HL-60 (cell line): ENCODE data around the gene OR8K1.

Source experiments
- DNase-seq, 2 experiments: peaks; one replicate each; pipeline ENCODE4 v3.0.0-alpha.2; 2010 to 2020; ENCODE audit warnings: low read depth in 1 of 2, low spot score in 1 of 2
- H3K27ac ChIP-seq: fragments of 250-450 bp; sonication (Bioruptor Pico); replicated peaks from 2 replicates; pipeline ENCODE4 v1.5.1; 2020; ENCODE audit warnings: mild to moderate bottlenecking, moderate library complexity
- H3K27me3 ChIP-seq: fragments of 250-450 bp; sonication (Bioruptor Pico); 2 replicates; pipeline ENCODE4 v1.5.1; 2021; ENCODE audit warnings: mild to moderate bottlenecking, moderate library complexity; ENCODE audit not compliant: insufficient read depth, poor library complexity, severe bottlenecking
- H3K4me3 ChIP-seq: replicated peaks from 2 replicates; pipeline ENCODE4 v1.5.1; 2011; ENCODE audit warnings: mild to moderate bottlenecking, control low read depth, low read length; ENCODE audit not compliant: insufficient read depth
- GABPA ChIP-seq: IDR thresholded peaks from 2 replicates; pipeline ENCODE4 v1.6.1; 2012; ENCODE audit warnings: low read depth
- POLR2AphosphoS5 ChIP-seq: IDR thresholded peaks from 2 replicates; pipeline ENCODE4 v1.6.1; 2012; ENCODE audit warnings: low read depth
- SPI1 ChIP-seq: IDR thresholded peaks from 2 replicates; pipeline ENCODE4 v1.6.1; 2012; ENCODE audit warnings: low read depth, mild to moderate bottlenecking, borderline replicate concordance
- TF ChIP-seq, protein P1 (sequence below): IDR thresholded peaks from one replicate; pipeline ENCODE4 v1.5.1; 2011; ENCODE audit warnings: low read length, control low read depth, inconsistent platforms; ENCODE audit not compliant: insufficient read depth
- TF ChIP-seq, protein P2 (sequence below): IDR thresholded peaks from 2 replicates; pipeline ENCODE4 v1.6.1; 2012; ENCODE audit warnings: low read depth; ENCODE audit not compliant: insufficient replicate concordance

OR8K1 gene

DNA sequence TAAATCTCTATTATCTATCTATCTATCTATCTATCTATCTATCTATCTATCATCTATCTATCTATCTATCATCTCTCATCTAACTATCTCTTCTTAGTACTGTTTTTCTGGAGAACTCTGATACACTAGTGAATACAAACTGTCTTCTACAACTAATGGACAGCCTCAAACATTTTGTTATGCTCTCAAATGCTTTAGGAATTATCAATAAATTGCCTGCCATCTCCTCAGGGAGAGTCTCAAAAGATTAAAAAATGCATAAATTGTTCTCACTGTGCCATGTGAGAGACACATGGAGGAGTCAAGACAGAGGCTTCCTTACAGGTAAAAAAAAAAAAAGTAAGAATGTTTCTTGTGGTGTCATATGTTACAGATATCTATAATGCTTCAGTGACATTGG, 31.0 kb upstream of the OR8K1 start, which contains the start of gene OR8K3:
Gene OR8K3 (plus strand): TSS at position 301 of the 400 bp plus-strand sequence. CDS start 3,163 bp downstream, outside the sequence.
- no peak for DNase-seq
- Histone ChIP-seq H3K4me3 (no peak within 1 kb of the TSS), H3K27me3 (no peaks in the 10 kb centered on the region), H3K27ac (no peak within 1 kb of the TSS)
- TF ChIP-seq SPI1 (no peak), GABPA (no peak), POLR2AphosphoS5 (no peak)
- TF ChIP-seq, protein P1, sequence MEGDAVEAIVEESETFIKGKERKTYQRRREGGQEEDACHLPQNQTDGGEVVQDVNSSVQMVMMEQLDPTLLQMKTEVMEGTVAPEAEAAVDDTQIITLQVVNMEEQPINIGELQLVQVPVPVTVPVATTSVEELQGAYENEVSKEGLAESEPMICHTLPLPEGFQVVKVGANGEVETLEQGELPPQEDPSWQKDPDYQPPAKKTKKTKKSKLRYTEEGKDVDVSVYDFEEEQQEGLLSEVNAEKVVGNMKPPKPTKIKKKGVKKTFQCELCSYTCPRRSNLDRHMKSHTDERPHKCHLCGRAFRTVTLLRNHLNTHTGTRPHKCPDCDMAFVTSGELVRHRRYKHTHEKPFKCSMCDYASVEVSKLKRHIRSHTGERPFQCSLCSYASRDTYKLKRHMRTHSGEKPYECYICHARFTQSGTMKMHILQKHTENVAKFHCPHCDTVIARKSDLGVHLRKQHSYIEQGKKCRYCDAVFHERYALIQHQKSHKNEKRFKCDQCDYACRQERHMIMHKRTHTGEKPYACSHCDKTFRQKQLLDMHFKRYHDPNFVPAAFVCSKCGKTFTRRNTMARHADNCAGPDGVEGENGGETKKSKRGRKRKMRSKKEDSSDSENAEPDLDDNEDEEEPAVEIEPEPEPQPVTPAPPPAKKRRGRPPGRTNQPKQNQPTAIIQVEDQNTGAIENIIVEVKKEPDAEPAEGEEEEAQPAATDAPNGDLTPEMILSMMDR: no peak
- TF ChIP-seq, protein P2, sequence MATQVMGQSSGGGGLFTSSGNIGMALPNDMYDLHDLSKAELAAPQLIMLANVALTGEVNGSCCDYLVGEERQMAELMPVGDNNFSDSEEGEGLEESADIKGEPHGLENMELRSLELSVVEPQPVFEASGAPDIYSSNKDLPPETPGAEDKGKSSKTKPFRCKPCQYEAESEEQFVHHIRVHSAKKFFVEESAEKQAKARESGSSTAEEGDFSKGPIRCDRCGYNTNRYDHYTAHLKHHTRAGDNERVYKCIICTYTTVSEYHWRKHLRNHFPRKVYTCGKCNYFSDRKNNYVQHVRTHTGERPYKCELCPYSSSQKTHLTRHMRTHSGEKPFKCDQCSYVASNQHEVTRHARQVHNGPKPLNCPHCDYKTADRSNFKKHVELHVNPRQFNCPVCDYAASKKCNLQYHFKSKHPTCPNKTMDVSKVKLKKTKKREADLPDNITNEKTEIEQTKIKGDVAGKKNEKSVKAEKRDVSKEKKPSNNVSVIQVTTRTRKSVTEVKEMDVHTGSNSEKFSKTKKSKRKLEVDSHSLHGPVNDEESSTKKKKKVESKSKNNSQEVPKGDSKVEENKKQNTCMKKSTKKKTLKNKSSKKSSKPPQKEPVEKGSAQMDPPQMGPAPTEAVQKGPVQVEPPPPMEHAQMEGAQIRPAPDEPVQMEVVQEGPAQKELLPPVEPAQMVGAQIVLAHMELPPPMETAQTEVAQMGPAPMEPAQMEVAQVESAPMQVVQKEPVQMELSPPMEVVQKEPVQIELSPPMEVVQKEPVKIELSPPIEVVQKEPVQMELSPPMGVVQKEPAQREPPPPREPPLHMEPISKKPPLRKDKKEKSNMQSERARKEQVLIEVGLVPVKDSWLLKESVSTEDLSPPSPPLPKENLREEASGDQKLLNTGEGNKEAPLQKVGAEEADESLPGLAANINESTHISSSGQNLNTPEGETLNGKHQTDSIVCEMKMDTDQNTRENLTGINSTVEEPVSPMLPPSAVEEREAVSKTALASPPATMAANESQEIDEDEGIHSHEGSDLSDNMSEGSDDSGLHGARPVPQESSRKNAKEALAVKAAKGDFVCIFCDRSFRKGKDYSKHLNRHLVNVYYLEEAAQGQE: no peak

DNA sequence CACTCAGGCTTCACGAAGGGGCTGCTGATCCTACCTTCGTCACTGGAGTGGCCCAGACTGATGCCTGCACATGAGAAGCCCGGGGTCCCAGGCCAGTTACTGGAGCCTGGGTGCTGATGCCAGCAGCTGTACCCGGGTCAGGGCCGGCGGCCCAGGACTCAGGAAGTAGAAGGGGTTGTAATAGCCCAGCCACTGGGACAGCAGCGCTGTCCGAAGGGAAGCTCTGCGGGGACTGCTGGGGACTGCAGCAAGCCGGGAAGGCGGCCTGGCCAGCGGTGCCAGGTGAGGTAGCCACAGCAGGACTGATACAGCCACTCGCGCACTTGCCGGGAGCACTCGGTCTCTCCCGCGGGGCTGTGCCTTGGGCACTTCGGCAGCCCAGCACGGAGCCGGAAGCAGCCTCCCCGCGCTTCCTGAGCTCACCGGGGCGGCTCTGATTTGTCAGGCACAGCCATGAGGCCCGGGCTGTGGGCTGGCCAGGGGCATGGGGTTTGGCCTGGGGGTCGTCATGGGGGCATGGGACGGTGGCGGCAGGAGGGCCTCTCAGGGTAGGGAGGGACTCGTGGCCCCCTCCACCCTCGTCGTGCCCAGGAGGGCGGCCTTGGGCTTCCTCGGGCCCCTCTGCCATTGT, 13.9 kb upstream of the OR8K1 start:
- no peak for DNase-seq
- H3K27ac ChIP-seq: no peak overlapping the region
- TF ChIP-seq GABPA (no peak), POLR2AphosphoS5 (no peak), SPI1 (no peak)
- TF ChIP-seq, protein P2: no peak
- TF ChIP-seq, protein P1: no peak
- H3K4me3 ChIP-seq: no peak overlapping the region
- H3K27me3 ChIP-seq: no peaks in the 10 kb centered on the region

DNA sequence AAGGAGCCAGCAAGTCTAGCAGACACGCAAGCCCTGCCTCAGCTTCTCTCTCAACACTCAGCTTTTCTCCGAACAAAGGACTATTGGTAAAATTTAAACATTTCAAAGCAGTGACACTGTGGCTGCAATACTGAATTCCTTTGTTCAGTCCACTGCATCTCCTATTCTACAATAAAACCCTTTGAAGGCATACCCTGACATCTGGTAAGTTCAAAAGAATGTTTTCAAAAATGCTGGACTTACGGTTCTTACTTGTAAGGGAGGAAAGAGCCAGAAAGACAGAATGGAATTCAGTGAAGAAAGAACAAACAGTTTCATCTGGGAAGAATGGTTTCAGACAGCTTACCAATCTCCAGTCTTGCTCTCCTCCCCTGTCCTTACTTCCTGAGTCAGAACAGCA, 12.7 kb upstream of the OR8K1 start:
- TF ChIP-seq, protein P2: no peak
- TF ChIP-seq, protein P1: no peak
- TF ChIP-seq SPI1: no peak
- no peak for TF ChIP-seq GABPA
- TF ChIP-seq POLR2AphosphoS5: no peak
- no peak overlapping the region for H3K4me3 ChIP-seq
- no peak for DNase-seq
- no peak overlapping the region for H3K27ac ChIP-seq
- H3K27me3 ChIP-seq: no peaks in the 10 kb centered on the region
